SK-N-SH (cell line): ENCODE data around the gene SLC25A41. TPM values are rescaled to one million over a fixed set of nuclear protein-coding genes. Genes with fewer than 3 reads are reported as not detected.

Source experiments
- CTCF ChIA-PET: fragments of 300-600, 350-600 bp; formaldehyde crosslinking; extraction: SDS; loops from one replicate; lab custom pipeline; 2021; lab: Yijun Ruan, JAX
- POLR2A ChIA-PET: fragments of 350-600 bp; sonication (Branson Sonifier 250); formaldehyde crosslinking; extraction: SDS; loops from one replicate; lab custom pipeline; 2020; ENCODE audit warnings: antibody characterized with exemption, inconsistent platforms; lab: Yijun Ruan, JAX
- DNase-seq: peaks from one replicate; pipeline ENCODE4 v3.0.0; 2012
- H2AFZ ChIP-seq: fragments of 200-600 bp; sonication (generic); 2 replicates; pipeline ENCODE4 v1.8.1; 2016; ENCODE audit warnings: antibody characterized with exemption, mild to moderate bottlenecking, low read depth
- H3F3A ChIP-seq: fragments of 200-600 bp; sonication (generic); replicated peaks from 2 replicates; pipeline ENCODE3; 2016; ENCODE audit warnings: antibody characterized with exemption, mild to moderate bottlenecking; ENCODE audit not compliant: insufficient read depth
- H3K27ac ChIP-seq, 2 experiments: fragments of 200-500 bp in 1 of 2; fragments of 200-600 bp in 1 of 2; sonication (Bioruptor generic) in 1 of 2; sonication (generic), shearing (Covaris generic) in 1 of 2; 2 replicates each; pipeline versions ENCODE4 v1.5.1 to v1.6.1; 2014 to 2016; ENCODE audit warnings: low read depth in 2 of 2, inconsistent platforms in 1 of 2, low read length in 1 of 2, mild to moderate bottlenecking in 1 of 2, mixed read lengths in 1 of 2
- H3K27me3 ChIP-seq: fragments of 200-600 bp; sonication (generic), shearing (Covaris generic); 2 replicates; pipeline ENCODE4 v1.6.1; 2016; ENCODE audit warnings: mixed run types; ENCODE audit not compliant: insufficient read depth
- H3K36me3 ChIP-seq, 2 experiments: fragments of 200-500 bp in 1 of 2; fragments of 200-600 bp in 1 of 2; sonication (Bioruptor generic) in 1 of 2; sonication (generic) in 1 of 2; replicated peaks in 1 of 2; 2 replicates each; pipeline versions ENCODE3 to v1.5.1; 2014 to 2016; ENCODE audit warnings: low read length in 1 of 2, mild to moderate bottlenecking in 1 of 2; ENCODE audit not compliant: insufficient read depth in 2 of 2, control insufficient read depth in 1 of 2
- H3K4me1 ChIP-seq, 2 experiments: fragments of 200-500 bp in 1 of 2; fragments of 200-600 bp in 1 of 2; sonication (Bioruptor generic) in 1 of 2; sonication (generic), shearing (Covaris generic) in 1 of 2; 2 replicates each; pipeline versions ENCODE4 v1.5.1 to v1.6.1; 2014 to 2016; ENCODE audit warnings: low read depth in 1 of 2, low read length in 1 of 2, mixed run types in 1 of 2; ENCODE audit not compliant: insufficient read depth in 2 of 2, control insufficient read depth in 1 of 2
- H3K4me2 ChIP-seq: fragments of 200-600 bp; sonication (generic), shearing (Covaris generic); 2 replicates; pipeline ENCODE4 v1.6.1; 2017; ENCODE audit warnings: mixed run types
- H3K4me3 ChIP-seq, 2 experiments: fragments of 200-500 bp in 1 of 2; fragments of 200-600 bp in 1 of 2; sonication (Bioruptor generic) in 1 of 2; sonication (generic), shearing (Covaris generic) in 1 of 2; 2 replicates each; pipeline versions ENCODE4 v1.5.1 to v1.8.1; 2014 to 2016; ENCODE audit warnings: low read depth in 2 of 2, inconsistent platforms in 1 of 2, low read length in 1 of 2, mild to moderate bottlenecking in 1 of 2, mixed read lengths in 1 of 2, moderate library complexity in 1 of 2
- H3K79me2 ChIP-seq: fragments of 200-600 bp; sonication (generic); 2 replicates; pipeline ENCODE4 v1.8.1; 2017; ENCODE audit warnings: mild to moderate bottlenecking; ENCODE audit not compliant: insufficient read depth
- H3K9ac ChIP-seq: fragments of 200-600 bp; sonication (generic); 2 replicates; pipeline ENCODE4 v1.6.1; 2017; ENCODE audit warnings: mixed run types
- H3K9me2 ChIP-seq: fragments of 200-600 bp; sonication (generic); 2 replicates; pipeline ENCODE4 v1.6.1; 2017; ENCODE audit warnings: mixed run types
- H3K9me3 ChIP-seq: fragments of 200-600 bp; sonication (generic); 2 replicates; pipeline ENCODE4 v1.6.1; 2017; ENCODE audit warnings: mixed run types, mild to moderate bottlenecking, moderate library complexity
- H4K20me1 ChIP-seq: fragments of 200-600 bp; sonication (generic); 2 replicates; pipeline ENCODE4 v1.6.1; 2017; ENCODE audit warnings: mild to moderate bottlenecking, mixed run types; ENCODE audit not compliant: insufficient read depth
- ELF1 ChIP-seq: IDR thresholded peaks from 2 replicates; pipeline ENCODE4 v1.4.0; 2012
- EP300 ChIP-seq, 2 experiments: IDR thresholded peaks; 2 replicates each; pipeline versions ENCODE4 v1.4.0 to v1.6.1; 2012; ENCODE audit warnings: borderline replicate concordance in 1 of 2, low read depth in 1 of 2, low read length in 1 of 2
- FOSL2 ChIP-seq: IDR thresholded peaks from 2 replicates; pipeline ENCODE4 v1.4.0; 2012; ENCODE audit warnings: low read depth, mild to moderate bottlenecking, moderate library complexity, borderline replicate concordance
- FOXJ3 ChIP-seq: sonication (generic); formaldehyde crosslinking; IDR thresholded peaks from 2 replicates; pipeline ENCODE4 v1.5.1; 2020; ENCODE audit warnings: mild to moderate bottlenecking, missing genetic modification reagents
- FOXM1 ChIP-seq: IDR thresholded peaks from 2 replicates; pipeline ENCODE4 v1.4.0; 2012; ENCODE audit warnings: low read depth, mild to moderate bottlenecking
- IRF3 ChIP-seq: fragments of 150-350 bp; IDR thresholded peaks from 2 replicates; pipeline ENCODE4 v1.6.1; 2016; ENCODE audit warnings: mild to moderate bottlenecking, low read depth, low read length
- JUND ChIP-seq: IDR thresholded peaks from 2 replicates; pipeline ENCODE4 v1.4.0; 2012
- MAX ChIP-seq: IDR thresholded peaks from 2 replicates; pipeline ENCODE4 v1.4.0; 2012; ENCODE audit warnings: low read depth
- MXI1 ChIP-seq: IDR thresholded peaks from 2 replicates; pipeline ENCODE4 v1.6.1; 2012; ENCODE audit warnings: mild to moderate bottlenecking, low read depth, low read length, improper control_type of control experiment
- POLR2AphosphoS5 ChIP-seq: IDR thresholded peaks from 2 replicates; pipeline ENCODE4 v1.6.1; 2012; ENCODE audit warnings: low read depth, low read length
- RAD21 ChIP-seq: IDR thresholded peaks from 2 replicates; pipeline ENCODE4 v1.6.1; 2012; ENCODE audit warnings: mild to moderate bottlenecking, low read length
- RCOR1 ChIP-seq: fragments of 150-350 bp; IDR thresholded peaks from 2 replicates; pipeline ENCODE4 v1.6.1; 2017; ENCODE audit warnings: antibody characterized with exemption, low read length
- SMC3 ChIP-seq: IDR thresholded peaks from 2 replicates; pipeline ENCODE4 v1.6.1; 2012; ENCODE audit warnings: low read depth, low read length, improper control_type of control experiment
- TAF1 ChIP-seq: IDR thresholded peaks from 2 replicates; pipeline ENCODE4 v1.6.1; 2012; ENCODE audit warnings: low read depth, mild to moderate bottlenecking, low read length, moderate library complexity, borderline replicate concordance
- TCF12 ChIP-seq: IDR thresholded peaks from 2 replicates; pipeline ENCODE4 v1.4.0; 2012
- TEAD4 ChIP-seq: IDR thresholded peaks from 2 replicates; pipeline ENCODE4 v1.4.0; 2012; ENCODE audit warnings: mild to moderate bottlenecking, borderline replicate concordance; ENCODE audit not compliant: insufficient read depth
- WGBS: methylation state at CpG from one replicate; pipeline ENCODE4 v1.1.6; 2017; ENCODE audit warnings: low lambda C conversion rate; 5-methylcytosine and 5-hydroxymethylcytosine counted together
- polyA plus RNA-seq, 3 experiments: library from polyadenylated mRNA; depleted of rRNA; stranded (reverse); fragments of >200 nt; gene quantifications; 2 replicates each; pipeline ENCODE4 v1.2.3, GENCODE V29; 2012
- TF ChIP-seq, protein P1 (sequence below): IDR thresholded peaks from 2 replicates; pipeline ENCODE4 v1.4.0; 2012; ENCODE audit warnings: low read depth, borderline replicate concordance
- TF ChIP-seq, protein P2 (sequence below): IDR thresholded peaks from 2 replicates; pipeline ENCODE4 v1.6.1; 2012; ENCODE audit warnings: mild to moderate bottlenecking, low read depth, low read length, moderate library complexity

Gene SLC25A41
- polyA plus RNA-seq, 1 of the 3 experiments (the other 2 are of a cell fraction), result 0.12 TPM

DNA sequence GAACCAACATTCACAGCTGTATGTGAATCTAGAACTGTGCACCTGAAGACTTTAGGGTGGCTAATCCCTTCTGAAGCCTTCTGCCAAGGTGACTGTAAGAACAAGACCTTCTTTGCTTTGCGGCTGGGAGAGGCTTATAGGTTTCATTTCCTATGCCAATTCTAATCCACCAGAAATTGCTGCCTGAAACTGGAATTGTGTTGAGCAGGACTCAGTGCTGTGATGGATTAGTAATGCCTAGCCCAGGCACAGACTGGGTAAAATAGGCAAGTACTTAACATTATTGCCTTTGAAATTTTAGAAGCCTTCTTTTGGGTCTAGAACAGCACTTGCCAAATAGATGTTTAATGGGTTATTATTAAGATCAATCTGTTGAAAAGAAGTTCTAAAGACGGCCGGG, 14.5 kb upstream of the SLC25A41 start:
- Histone ChIP-seq H3K9me2 (no peaks in the 10 kb centered on the region), H3K9ac (no peak overlapping the region), H3K27ac (no peak overlapping the region), H3K79me2 (no peaks in the 10 kb centered on the region), H2AFZ (no peak overlapping the region), H3K9me3 (no peaks in the 10 kb centered on the region), H3K36me3 (no peaks in the 10 kb centered on the region), H3K4me2 (no peak overlapping the region), H3K27me3 (no peaks in the 10 kb centered on the region), H3K4me1 (no peaks in the 10 kb centered on the region), H3K4me3 (no peak overlapping the region), H3F3A (no peaks in the 10 kb centered on the region), H4K20me1 (no peaks in the 10 kb centered on the region)
- ChIA-PET POLR2A (no interaction called here), CTCF (no interaction called here)
- DNase-seq, result no peak
- 91% methylated on average over 3 of the region's 3 CpGs for WGBS
- TF ChIP-seq TAF1 (no peak), FOXJ3 (CRISPR knock-in tag) (no peak), EP300 (IDR thresholded peaks at IDR 0.05; ENCODE audit: borderline replicate concordance in 1 of 2, low read depth in 1 of 2, low read length in 1 of 2) (no peak), SMC3 (no peak), MXI1 (no peak), POLR2AphosphoS5 (no peak), IRF3 (no peak)
- TF ChIP-seq, protein P1, sequence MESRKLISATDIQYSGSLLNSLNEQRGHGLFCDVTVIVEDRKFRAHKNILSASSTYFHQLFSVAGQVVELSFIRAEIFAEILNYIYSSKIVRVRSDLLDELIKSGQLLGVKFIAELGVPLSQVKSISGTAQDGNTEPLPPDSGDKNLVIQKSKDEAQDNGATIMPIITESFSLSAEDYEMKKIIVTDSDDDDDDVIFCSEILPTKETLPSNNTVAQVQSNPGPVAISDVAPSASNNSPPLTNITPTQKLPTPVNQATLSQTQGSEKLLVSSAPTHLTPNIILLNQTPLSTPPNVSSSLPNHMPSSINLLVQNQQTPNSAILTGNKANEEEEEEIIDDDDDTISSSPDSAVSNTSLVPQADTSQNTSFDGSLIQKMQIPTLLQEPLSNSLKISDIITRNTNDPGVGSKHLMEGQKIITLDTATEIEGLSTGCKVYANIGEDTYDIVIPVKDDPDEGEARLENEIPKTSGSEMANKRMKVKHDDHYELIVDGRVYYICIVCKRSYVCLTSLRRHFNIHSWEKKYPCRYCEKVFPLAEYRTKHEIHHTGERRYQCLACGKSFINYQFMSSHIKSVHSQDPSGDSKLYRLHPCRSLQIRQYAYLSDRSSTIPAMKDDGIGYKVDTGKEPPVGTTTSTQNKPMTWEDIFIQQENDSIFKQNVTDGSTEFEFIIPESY, result no peak

DNA sequence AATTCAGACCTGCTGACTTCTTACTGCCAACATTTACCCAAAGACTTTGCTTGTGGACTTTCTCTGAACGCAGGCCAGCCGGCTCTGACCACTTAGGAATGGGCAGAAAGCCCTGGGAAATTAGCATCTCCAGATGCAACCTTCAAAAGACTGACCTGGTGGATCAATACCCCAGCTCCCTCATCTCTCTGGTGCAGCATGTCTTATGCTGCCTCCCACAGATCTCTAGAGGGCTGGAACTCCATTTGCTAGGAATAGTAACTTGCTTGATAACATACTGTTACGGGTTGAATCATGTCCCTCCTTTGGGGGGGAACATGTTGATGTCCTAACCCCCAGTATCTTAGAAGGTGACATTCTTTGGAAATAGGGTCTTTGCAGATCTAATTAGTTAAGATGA, 12.9 kb upstream of the SLC25A41 start:
- CTCF ChIA-PET, result no interaction called here
- WGBS, result 75% methylated on average over 3 of the region's 3 CpGs
- Histone ChIP-seq H3K4me2 (no peak overlapping the region), H3K4me3 (no peak overlapping the region), H4K20me1 (no peaks in the 10 kb centered on the region), H3K79me2 (no peaks in the 10 kb centered on the region), H2AFZ (no peak overlapping the region)
- POLR2A ChIA-PET, result no interaction called here
- TF ChIP-seq, protein P2, sequence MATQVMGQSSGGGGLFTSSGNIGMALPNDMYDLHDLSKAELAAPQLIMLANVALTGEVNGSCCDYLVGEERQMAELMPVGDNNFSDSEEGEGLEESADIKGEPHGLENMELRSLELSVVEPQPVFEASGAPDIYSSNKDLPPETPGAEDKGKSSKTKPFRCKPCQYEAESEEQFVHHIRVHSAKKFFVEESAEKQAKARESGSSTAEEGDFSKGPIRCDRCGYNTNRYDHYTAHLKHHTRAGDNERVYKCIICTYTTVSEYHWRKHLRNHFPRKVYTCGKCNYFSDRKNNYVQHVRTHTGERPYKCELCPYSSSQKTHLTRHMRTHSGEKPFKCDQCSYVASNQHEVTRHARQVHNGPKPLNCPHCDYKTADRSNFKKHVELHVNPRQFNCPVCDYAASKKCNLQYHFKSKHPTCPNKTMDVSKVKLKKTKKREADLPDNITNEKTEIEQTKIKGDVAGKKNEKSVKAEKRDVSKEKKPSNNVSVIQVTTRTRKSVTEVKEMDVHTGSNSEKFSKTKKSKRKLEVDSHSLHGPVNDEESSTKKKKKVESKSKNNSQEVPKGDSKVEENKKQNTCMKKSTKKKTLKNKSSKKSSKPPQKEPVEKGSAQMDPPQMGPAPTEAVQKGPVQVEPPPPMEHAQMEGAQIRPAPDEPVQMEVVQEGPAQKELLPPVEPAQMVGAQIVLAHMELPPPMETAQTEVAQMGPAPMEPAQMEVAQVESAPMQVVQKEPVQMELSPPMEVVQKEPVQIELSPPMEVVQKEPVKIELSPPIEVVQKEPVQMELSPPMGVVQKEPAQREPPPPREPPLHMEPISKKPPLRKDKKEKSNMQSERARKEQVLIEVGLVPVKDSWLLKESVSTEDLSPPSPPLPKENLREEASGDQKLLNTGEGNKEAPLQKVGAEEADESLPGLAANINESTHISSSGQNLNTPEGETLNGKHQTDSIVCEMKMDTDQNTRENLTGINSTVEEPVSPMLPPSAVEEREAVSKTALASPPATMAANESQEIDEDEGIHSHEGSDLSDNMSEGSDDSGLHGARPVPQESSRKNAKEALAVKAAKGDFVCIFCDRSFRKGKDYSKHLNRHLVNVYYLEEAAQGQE, result no peak
- no peak for TF ChIP-seq MXI1
- no peak for TF ChIP-seq RAD21
- TF ChIP-seq ELF1, result no peak
- TF ChIP-seq FOXJ3 (CRISPR knock-in tag), result no peak
- no peak for TF ChIP-seq RCOR1
- no peak for TF ChIP-seq MAX
- no peak for TF ChIP-seq SMC3
- no peak for TF ChIP-seq FOSL2
- TF ChIP-seq TCF12, result no peak
- TF ChIP-seq EP300 (IDR thresholded peaks at IDR 0.05; ENCODE audit: borderline replicate concordance in 1 of 2, low read depth in 1 of 2, low read length in 1 of 2), result no peak
- TF ChIP-seq FOXM1, result no peak
- TF ChIP-seq JUND, result no peak
- no peak for TF ChIP-seq TEAD4
- TF ChIP-seq POLR2AphosphoS5, result no peak
- TF ChIP-seq, all 33 proteins: peak for 0
- no peaks in the 10 kb centered on the region for H3F3A ChIP-seq
- H3K27me3 ChIP-seq, result no peaks in the 10 kb centered on the region
- H3K9me3 ChIP-seq, result no peaks in the 10 kb centered on the region
- no peaks in the 10 kb centered on the region for H3K9me2 ChIP-seq
- H3K36me3 ChIP-seq, result no peaks in the 10 kb centered on the region
- H3K27ac ChIP-seq, result no peak overlapping the region
- DNase-seq, result no peak
- H3K4me1 ChIP-seq, result no peaks in the 10 kb centered on the region
- H3K9ac ChIP-seq, result no peak overlapping the region
